C4-2B (cell line): ENCODE results near the gene RUVBL1.

ENCODE experiments used
- CTCF ChIP-seq: fragments of 450-650 bp; conservative IDR thresholded peaks from 2 replicates; pipeline ENCODE4 v1.5.1; 2017; ENCODE audit warnings: mild to moderate bottlenecking
- ZFX ChIP-seq: fragments of 450-650 bp; IDR thresholded peaks from 2 replicates; pipeline ENCODE4 v1.6.1; 2017

- TF ChIP-seq CTCF = no peak
- no peak for TF ChIP-seq ZFX
These were observed 49.6 kb upstream of the RUVBL1 start for GRCh38 chr3:128173200-128173599.
